ENCODE results near the gene OBSL1.

Gene OBSL1

DNA sequence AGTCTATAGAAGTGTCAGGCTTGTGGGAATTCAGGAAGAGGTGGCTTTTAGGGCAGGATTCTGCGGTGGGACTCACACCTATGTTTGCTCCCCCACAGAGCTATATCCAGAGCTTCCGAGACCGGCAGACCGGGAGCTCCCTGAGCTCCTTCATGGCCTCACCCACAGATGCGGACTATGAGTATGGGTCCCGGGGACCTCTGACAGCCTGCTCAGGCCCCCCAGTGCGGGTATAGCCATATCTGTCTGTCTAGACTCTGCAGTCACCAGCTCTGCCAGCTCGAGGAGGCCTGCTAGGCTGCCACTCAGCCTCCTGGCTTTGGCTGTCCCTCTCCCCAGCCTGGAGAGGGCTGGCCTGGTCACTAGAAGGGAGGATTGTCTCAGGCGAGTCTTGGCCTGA lies 21.7 kb downstream of the OBSL1 start:
- TF ChIP-seq, protein P1, sequence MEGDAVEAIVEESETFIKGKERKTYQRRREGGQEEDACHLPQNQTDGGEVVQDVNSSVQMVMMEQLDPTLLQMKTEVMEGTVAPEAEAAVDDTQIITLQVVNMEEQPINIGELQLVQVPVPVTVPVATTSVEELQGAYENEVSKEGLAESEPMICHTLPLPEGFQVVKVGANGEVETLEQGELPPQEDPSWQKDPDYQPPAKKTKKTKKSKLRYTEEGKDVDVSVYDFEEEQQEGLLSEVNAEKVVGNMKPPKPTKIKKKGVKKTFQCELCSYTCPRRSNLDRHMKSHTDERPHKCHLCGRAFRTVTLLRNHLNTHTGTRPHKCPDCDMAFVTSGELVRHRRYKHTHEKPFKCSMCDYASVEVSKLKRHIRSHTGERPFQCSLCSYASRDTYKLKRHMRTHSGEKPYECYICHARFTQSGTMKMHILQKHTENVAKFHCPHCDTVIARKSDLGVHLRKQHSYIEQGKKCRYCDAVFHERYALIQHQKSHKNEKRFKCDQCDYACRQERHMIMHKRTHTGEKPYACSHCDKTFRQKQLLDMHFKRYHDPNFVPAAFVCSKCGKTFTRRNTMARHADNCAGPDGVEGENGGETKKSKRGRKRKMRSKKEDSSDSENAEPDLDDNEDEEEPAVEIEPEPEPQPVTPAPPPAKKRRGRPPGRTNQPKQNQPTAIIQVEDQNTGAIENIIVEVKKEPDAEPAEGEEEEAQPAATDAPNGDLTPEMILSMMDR (IDR thresholded peaks at IDR 0.05; ENCODE audit: low read depth, low read length, missing control alignments), result no peak
- DNase-seq (ENCODE audit: low read depth), result no peak

DNA sequence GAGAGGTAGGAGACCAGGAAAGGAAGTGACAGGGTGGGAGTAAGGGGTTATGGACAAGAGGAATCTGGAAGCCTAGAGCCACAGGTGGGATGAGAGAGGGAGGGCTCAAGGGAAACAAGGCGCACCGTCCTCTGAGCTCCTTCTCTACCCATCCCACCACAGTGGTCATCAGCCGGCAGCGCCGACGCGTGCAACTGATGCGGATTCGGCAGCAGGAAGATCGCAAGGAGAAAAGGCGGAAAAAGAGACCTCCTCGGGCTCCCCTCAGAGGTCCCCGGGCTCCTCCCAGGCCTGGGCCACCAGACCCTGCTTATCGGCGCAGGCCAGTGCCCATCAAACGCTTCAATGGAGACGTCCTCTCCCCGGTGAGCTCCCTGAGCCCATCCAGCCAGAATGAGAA lies 22.3 kb downstream of the OBSL1 start:
- no peak overlapping the region for H3K4me3 ChIP-seq (ENCODE audit: low read depth, low read length)
- DNase-seq (ENCODE audit: low read depth), result no peak
- TF ChIP-seq, protein P1 (IDR thresholded peaks at IDR 0.05; ENCODE audit: low read depth, low read length, missing control alignments), result no peak

More for the DNA sequence above, 21.7 kb downstream of the OBSL1 start:
- no peak overlapping the region for H3K4me3 ChIP-seq (ENCODE audit: low read depth, low read length)

DNA sequence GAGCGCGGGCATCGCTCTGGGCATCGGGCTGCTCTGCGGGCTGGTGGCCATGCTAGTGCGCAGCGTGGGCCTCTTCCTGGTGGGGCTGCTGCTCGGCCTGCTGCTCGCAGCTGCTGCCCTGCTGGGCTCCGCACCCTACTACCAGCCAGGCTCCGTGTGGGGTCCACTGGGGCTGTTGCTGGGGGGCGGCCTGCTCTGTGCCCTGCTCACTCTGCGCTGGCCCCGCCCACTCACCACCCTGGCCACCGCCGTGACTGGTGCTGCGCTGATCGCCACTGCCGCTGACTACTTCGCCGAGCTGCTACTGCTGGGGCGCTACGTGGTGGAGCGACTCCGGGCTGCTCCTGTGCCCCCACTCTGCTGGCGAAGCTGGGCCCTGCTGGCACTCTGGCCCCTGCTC lies 23.7 kb downstream of the OBSL1 start:
- TF ChIP-seq, protein P1 (IDR thresholded peaks at IDR 0.05; ENCODE audit: low read depth, low read length, missing control alignments), result no peak
- H3K4me3 ChIP-seq (ENCODE audit: low read depth, low read length), result no peak overlapping the region
- DNase-seq (ENCODE audit: low read depth), result no peak

DNA sequence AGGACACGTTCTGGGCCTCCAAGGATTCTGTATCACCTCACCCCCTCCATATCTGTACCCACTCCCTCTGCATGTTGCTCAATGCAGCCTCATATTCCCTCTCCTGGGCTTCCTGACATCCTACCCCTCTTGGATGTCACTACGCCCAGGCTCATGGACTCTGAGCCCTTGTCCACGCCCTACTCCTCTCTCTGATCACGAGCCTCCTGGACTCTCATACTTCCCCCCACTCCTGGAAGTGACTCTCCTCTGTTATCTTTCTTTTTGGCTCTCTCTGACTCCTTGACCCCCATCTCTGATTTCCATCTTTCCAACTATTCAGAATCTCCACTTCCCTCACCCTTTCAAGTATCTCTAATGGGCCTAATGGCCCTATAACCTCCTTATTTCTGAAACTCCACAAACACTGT lies 25.4 kb downstream of the OBSL1 start:
- TF ChIP-seq, protein P1 (IDR thresholded peaks at IDR 0.05; ENCODE audit: low read depth, low read length, missing control alignments), result no peak
- no peak for DNase-seq (ENCODE audit: low read depth)
- H3K4me3 ChIP-seq (ENCODE audit: low read depth, low read length), result no peak overlapping the region

DNA sequence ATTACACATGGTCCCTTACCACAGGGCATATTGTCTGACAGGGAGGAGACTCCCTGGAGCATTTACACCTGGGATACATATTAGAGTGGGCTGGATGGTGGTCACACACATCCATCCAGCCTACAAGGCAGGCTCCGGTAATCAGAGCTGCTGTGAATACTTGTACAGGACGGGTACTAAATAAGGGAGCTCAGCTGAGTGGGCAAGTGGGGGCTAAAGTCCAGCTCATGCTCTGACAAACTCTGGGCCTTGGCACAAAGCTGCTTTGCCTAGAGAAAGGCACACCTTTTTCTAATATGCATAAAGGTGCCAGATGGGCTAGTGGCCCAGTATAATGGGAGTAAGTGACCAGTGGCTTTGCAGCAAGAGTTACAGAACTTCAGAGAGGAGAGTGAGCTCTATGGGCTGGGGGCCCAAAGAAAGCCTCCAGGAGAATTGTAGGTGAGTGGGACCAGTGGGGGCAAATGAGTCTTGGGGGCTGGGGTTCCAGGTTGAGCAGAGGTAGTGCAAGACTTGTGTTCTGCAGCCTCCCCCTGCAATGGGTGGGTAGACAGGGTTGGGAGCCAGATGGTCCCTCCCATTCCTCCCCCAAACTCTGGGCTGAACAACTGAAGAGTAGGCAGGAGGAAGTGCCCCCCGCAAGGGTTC lies 25.9 kb downstream of the OBSL1 start:
- TF ChIP-seq, protein P1 (IDR thresholded peaks at IDR 0.05; ENCODE audit: low read depth, low read length, missing control alignments), result no peak
- H3K4me3 ChIP-seq (ENCODE audit: low read depth, low read length), result no peak overlapping the region
- DNase-seq (ENCODE audit: low read depth), result no peak

DNA sequence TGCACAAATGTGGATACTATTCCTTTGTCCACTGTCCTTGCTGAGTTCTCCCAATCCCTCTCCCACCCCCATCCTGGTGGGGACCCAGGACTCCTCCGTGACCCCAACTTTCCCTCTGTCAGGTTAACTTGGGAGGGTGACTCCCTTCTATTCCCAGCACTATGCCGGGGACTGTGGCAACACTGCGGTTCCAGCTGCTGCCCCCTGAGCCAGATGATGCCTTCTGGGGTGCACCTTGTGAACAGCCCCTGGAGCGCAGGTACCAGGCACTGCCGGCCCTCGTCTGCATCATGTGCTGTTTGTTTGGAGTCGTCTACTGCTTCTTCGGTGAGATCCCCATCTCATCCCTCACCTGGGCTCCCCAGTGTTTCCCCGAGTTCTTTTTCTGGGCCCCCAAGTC lies 26.8 kb downstream of the OBSL1 start:
- H3K4me3 ChIP-seq (ENCODE audit: low read depth, low read length), result no peak overlapping the region; the same call in 1 of the 2 replicates
- TF ChIP-seq, protein P1 (IDR thresholded peaks at IDR 0.05; ENCODE audit: low read depth, low read length, missing control alignments), result no peak
- no peak for DNase-seq (ENCODE audit: low read depth)

Data from GM12864 (cell line).